Activated naive CD8-positive, alpha-beta T cell treated with anti-CD3 and anti-CD28 coated beads for 36 hours (primary cell): Measurements from ENCODE around the gene ZNF786. TPM values are rescaled to one million over a fixed set of nuclear protein-coding genes. Genes with fewer than 3 reads are reported as not detected.
A peak's percentile ranks its signal among the peaks of the same experiment; 100 is the strongest.
"Not testable (repeated sequence)": the region's sequence is repeated elsewhere in the genome, so short reads cannot be mapped to it uniquely, and the experiment has no call there.

Experiments used
- DNase-seq: peaks from one replicate; pipeline ENCODE4 v3.0.0; 2021
- H3K27ac Mint-ChIP-seq: one replicate; pipeline ENCODE4 v1.8.0; 2022; ENCODE audit warnings: mild to moderate bottlenecking, moderate library complexity, mixed read lengths
- H3K27me3 Mint-ChIP-seq: one replicate; pipeline ENCODE4 v1.8.0; 2022; ENCODE audit warnings: mild to moderate bottlenecking, mixed read lengths
- H3K36me3 Mint-ChIP-seq: one replicate; pipeline ENCODE4 v1.8.0; 2021; ENCODE audit warnings: mild to moderate bottlenecking, mixed read lengths
- H3K4me1 Mint-ChIP-seq: one replicate; pipeline ENCODE4 v1.8.0; 2021; ENCODE audit warnings: mixed read lengths
- H3K4me3 Mint-ChIP-seq: one replicate; pipeline ENCODE4 v1.8.0; 2022; ENCODE audit warnings: mild to moderate bottlenecking, moderate library complexity, mixed read lengths
- H3K9me3 Mint-ChIP-seq: one replicate; pipeline ENCODE4 v1.8.0; 2022; ENCODE audit warnings: mixed read lengths
- total RNA-seq, 2 experiments: library from RNA; stranded (reverse); gene quantifications; one replicate each; pipeline ENCODE4 v1.2.3, GENCODE V29; 2021

ZNF786 gene
- total RNA-seq, 2 experiments from 2014 or later: 4.6 to 4.9 TPM

DNA sequence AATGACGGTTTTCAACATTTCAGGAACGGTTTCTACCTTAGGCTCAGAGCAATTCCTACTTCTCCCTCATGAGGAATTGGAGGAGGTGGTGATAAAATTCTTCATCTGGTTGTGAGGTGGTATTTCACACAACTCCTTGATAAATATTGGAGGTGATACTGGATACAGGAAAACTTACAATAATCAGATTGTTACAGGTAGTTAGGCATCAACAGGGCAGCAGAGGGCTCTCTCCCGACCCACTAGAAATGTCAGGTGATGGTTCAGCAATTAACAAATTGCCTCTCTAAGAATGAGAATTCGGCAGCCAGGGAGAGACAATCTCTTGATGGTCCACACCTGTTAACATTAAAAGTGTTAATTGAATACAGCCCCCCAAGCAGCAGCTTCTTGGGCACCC lies 22.6 kb downstream of the ZNF786 start:
- no peak overlapping the region for H3K27ac Mint-ChIP-seq
- H3K36me3 Mint-ChIP-seq: peaks cover 11% of the 10 kb centered on the region
- H3K9me3 Mint-ChIP-seq: no peaks in the 10 kb centered on the region
- H3K4me3 Mint-ChIP-seq: no peak overlapping the region
- no peaks in the 10 kb centered on the region for H3K27me3 Mint-ChIP-seq
- DNase-seq: no peak
- H3K4me1 Mint-ChIP-seq: peaks cover 2% of the 10 kb centered on the region

DNA sequence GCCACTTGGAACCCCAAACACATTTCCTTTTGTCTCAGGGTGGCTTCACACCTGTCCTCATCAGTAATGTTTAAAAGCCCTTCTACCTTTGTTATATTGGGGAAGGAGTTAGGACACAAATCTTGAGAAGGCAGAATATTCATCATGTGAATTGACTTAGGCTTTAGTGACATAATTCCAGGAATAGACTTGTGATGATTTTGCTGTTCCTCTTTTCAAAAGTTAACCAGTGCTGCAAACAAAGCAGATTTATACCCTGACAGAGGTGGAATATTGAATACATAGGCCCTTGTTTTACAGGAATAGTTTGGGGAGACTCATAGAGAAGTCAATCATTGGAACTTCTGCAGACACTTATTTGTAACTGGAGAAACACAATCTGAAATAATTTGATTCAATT lies 27.0 kb downstream of the ZNF786 start:
- Mint-ChIP-seq H3K4me3 (no peak overlapping the region), H3K36me3 (peaks cover 6% of the 10 kb centered on the region), H3K27ac (no peak overlapping the region), H3K27me3 (no peaks in the 10 kb centered on the region), H3K9me3 (no peaks in the 10 kb centered on the region), H3K4me1 (peaks cover 6% of the 10 kb centered on the region)
- DNase-seq: no peak

DNA sequence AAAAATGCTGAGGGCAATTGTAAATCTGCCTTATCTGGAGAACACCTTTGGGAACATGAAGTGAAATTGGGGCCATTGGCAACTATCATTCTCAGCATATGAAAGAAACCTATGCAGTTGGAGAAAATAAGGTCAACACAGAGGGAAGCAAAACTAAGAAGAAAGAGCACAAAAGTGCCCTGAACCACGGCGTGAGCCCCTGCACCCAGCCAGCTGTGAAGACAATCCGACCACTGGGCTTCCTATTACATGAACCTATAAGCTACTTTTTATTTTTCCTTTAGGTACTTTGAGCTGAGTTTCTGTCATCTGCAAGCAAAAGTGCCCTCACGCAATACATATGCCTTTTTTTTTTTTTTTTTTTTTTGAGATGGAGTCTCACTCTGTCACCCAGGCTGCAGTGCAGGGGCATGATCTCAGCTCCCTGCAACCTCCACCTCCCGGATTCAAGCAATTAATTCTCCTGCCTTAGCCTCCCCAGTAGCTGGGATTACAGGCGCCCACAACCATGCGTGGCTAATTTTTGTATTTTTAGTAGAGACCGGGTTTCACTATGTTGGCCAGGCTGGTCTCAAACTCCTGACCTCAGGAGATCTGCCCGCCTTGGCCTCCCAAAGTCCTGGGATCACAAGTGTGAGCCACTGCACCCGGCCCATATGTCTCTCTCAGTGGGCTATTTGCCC lies 28.2 kb downstream of the ZNF786 start:
- H3K4me1 Mint-ChIP-seq, H3K4me3 Mint-ChIP-seq, H3K27ac Mint-ChIP-seq, H3K36me3 Mint-ChIP-seq, DNase-seq, H3K27me3 Mint-ChIP-seq, H3K9me3 Mint-ChIP-seq: not testable (repeated sequence)

DNA sequence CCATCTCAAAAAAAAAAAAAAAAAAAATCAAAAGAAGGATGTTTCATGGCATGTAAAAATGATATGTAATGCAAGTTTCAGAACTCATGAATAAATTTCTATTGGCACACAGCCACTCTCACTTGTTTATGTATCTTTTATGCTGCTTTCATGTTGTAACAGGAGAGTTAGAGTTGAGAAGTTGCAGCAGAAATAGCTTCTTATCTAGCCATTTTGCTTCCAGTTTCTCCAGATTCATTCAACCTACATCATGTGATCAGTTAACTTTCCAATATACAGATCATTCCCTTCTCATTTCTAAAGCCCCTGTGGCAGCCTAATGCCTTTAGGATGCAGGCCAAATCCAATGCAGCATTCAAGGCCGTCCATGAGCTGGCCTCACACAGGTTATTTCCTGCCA lies 30.4 kb downstream of the ZNF786 start:
- H3K27me3 Mint-ChIP-seq: no peaks in the 10 kb centered on the region
- no peaks in the 10 kb centered on the region for H3K9me3 Mint-ChIP-seq
- no peak for DNase-seq
- no peaks in the 10 kb centered on the region for H3K36me3 Mint-ChIP-seq
- peaks cover 4% of the 10 kb centered on the region for H3K4me1 Mint-ChIP-seq
- H3K27ac Mint-ChIP-seq: no peak overlapping the region
- no peak overlapping the region for H3K4me3 Mint-ChIP-seq

DNA sequence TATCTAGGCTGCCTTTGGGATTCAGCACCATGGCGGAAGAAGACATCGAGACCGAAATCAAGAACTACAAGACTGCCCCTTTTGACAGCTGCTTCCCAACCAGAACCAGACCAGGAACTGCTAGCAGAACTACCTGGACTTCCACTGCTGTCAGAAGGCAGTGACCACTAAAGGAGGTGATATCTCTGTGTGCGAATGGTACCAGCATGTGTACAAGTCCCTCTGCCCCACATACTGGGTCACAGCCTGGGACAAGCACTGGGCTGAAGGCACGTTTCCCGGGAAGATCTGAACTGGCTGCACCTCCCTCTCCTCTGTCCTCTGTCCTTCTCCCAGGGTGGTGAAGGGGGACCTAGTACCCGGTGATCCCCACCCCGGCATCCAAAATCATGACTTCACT lies 36.6 kb downstream of the ZNF786 start:
- H3K36me3 Mint-ChIP-seq: no peaks in the 10 kb centered on the region
- no peak for DNase-seq
- H3K4me1 Mint-ChIP-seq: no peaks in the 10 kb centered on the region
- no peaks in the 10 kb centered on the region for H3K9me3 Mint-ChIP-seq
- no peak overlapping the region for H3K27ac Mint-ChIP-seq
- H3K27me3 Mint-ChIP-seq: no peaks in the 10 kb centered on the region
- H3K4me3 Mint-ChIP-seq: no peak overlapping the region

DNA sequence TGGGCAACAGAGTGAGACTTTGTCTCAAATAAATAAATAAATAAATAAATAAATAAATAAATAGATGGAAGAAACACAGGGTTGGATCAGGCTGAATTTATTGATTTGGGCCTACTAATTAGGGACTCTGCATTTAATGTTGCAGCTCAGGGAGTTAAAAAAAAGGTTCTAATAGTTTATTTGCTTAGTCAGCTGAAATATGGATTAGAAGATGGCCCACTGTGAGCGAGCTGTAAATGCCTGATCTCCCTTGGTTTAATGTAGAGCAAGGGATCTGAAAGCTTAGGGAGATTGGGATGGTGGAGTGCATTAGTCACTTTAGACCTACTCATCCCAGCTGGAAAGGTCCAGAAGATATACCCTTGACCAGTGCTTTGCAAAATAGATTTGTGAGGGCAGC lies 37.1 kb downstream of the ZNF786 start:
- Mint-ChIP-seq H3K27me3 (no peaks in the 10 kb centered on the region), H3K36me3 (no peaks in the 10 kb centered on the region), H3K4me1 (no peaks in the 10 kb centered on the region), H3K27ac (no peak overlapping the region), H3K4me3 (no peak overlapping the region), H3K9me3 (no peaks in the 10 kb centered on the region)
- DNase-seq: no peak

DNA sequence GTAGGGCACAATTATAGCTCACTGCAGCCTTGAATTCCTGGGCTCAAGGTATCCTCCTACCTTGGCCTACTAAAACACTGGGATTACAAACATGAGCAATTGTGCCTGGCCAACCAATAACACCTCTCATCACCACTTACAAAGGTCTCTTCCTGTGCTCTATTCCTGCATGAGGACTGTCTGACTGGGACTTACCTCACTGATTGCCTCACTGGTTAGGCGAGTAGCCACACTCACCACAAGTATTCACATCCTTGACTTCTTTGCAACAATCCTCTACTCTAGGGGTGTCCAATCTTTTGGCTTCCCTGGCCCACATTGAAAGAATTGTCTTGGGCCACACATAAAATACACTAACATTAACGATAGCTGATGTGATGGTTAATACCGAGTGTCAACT lies 39.6 kb downstream of the ZNF786 start:
- Mint-ChIP-seq H3K36me3 (no peaks in the 10 kb centered on the region), H3K27ac (no peak overlapping the region), H3K4me1 (no peaks in the 10 kb centered on the region), H3K4me3 (no peak overlapping the region), H3K27me3 (no peaks in the 10 kb centered on the region), H3K9me3 (no peaks in the 10 kb centered on the region)
- no peak for DNase-seq

DNA sequence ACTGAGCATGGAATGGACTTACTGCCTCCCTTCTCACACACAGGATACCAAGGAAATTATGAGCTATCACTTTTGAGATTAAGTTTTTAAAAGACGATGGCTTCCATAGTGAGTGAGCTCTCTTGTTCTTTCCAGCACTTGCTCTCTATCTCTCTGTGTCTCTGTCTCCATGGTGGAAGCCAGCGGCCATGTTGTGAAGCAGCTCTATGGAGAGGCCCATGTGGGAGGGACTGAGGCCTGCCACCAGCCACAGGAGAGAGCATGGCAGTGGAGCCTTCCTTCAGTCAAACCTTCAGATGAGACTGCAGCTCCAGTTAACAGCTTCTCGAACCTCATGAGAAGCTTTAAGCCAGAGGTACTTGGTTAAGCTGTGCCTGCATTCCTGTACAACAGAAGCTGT lies 41.7 kb downstream of the ZNF786 start:
- no peaks in the 10 kb centered on the region for H3K36me3 Mint-ChIP-seq
- no peaks in the 10 kb centered on the region for H3K4me1 Mint-ChIP-seq
- no peak overlapping the region for H3K27ac Mint-ChIP-seq
- DNase-seq: no peak
- H3K27me3 Mint-ChIP-seq: no peaks in the 10 kb centered on the region
- H3K9me3 Mint-ChIP-seq: no peaks in the 10 kb centered on the region
- no peak overlapping the region for H3K4me3 Mint-ChIP-seq

DNA sequence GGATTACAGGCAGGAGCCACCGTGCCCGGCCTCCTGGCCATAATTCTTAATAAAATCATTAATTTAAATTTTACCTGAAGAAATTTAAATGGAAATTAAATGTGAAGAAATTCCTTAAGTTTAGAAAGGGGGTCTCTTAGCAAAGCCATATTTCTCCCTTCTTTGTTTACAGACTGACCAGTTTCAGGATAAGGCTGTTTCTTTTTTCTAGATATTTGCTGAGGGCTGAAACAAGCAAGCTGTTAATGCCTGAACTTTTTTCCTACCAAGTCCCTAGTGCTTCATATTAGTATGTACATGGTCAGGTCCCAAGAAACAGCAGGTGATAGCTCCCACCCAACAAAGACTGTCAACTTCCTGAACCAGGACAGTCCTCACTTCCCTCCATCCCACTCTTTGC lies 44.1 kb downstream of the ZNF786 start:
- Mint-ChIP-seq H3K27me3 (no peaks in the 10 kb centered on the region), H3K27ac (no peak overlapping the region), H3K36me3 (no peaks in the 10 kb centered on the region), H3K4me3 (no peak overlapping the region), H3K4me1 (no peaks in the 10 kb centered on the region), H3K9me3 (no peaks in the 10 kb centered on the region)
- DNase-seq: no peak

DNA sequence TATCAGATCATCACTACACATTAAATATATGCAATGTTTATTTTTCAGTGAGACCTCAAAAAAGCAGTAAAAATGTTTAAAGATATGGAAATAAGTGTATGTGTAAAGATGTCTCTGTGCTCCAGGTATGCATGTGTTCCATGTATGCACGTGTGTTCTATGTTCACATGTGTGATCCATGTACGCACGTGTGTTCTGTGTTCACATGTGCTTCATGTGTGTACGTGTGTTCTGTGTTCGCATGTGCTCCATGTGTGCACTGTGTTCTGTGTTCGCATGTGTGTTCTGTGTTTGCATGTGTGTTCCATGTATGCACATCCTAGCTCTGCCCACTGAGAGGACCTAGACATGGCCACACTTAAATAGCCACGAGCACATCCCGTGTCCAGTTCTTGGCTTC lies 46.6 kb downstream of the ZNF786 start:
- H3K27ac Mint-ChIP-seq: no peak overlapping the region
- H3K4me1 Mint-ChIP-seq: no peaks in the 10 kb centered on the region
- H3K4me3 Mint-ChIP-seq: no peak overlapping the region
- no peaks in the 10 kb centered on the region for H3K9me3 Mint-ChIP-seq
- H3K27me3 Mint-ChIP-seq: no peaks in the 10 kb centered on the region
- DNase-seq: no peak
- no peaks in the 10 kb centered on the region for H3K36me3 Mint-ChIP-seq

DNA sequence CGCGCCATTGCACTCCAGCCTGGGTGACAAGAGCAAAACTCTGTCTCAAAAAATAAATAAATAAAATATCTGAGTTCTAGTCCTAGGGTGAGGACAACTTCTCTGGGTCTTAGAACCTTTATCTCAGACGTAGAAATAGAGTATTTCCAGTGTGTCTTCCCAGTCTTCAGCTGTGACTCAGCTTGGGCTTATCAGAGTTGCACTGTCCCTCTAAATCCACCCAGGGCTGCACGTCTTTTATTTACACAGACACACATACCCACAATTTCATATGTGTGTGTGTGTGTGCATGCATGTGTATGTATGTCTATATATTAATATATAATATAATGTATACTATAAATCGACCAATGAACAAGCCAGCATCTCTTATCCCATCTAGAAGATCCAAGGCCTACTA lies 49.2 kb downstream of the ZNF786 start:
- Mint-ChIP-seq H3K27ac (no peak overlapping the region), H3K9me3 (peaks cover 9% of the 10 kb centered on the region), H3K4me1 (peaks cover 7% of the 10 kb centered on the region), H3K27me3 (no peaks in the 10 kb centered on the region), H3K4me3 (no peak overlapping the region), H3K36me3 (peaks cover 12% of the 10 kb centered on the region)
- no peak for DNase-seq

DNA sequence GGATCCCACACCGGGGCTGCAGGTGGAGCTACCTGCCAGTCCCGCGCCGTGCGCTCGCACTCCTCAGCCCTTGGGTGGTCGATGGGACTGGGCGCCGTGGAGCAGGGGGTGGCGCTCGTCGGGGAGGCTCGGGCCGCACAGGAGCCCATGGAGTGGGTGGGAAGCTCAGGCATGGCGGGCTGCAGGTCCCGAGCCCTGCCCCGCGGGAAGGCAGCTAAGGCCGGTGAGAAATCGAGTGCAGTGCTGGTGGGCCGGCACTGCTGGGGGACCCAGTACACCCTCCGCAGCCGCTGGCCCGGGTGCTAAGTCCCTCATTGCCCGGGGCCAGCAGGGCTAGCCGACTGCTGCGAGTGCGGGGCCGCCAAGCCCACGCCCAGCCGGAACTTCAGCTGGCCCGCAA lies 51.9 kb downstream of the ZNF786 start:
- not testable (repeated sequence) for H3K9me3 Mint-ChIP-seq

DNA sequence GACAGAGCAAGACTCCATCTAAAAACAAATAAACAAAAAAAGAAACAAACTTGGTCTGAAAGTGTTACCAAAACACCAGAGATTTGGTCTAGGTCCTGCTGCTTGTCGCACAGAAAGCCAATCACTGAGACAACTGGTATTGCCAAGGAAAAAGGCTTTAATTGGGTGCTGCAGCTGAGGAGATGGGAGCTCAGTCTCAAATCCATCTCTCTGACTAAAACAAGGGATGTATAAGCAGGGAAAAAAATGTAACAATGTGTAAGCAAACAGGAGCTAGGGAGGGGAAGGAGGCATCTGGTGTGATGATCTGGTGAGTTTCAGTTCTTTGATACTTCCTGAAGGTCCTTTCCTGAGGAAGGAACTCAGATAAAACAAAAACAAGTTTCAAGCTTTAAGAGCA lies 53.8 kb downstream of the ZNF786 start:
- no peak overlapping the region for H3K27ac Mint-ChIP-seq
- peaks cover 7% of the 10 kb centered on the region for H3K4me1 Mint-ChIP-seq
- H3K36me3 Mint-ChIP-seq: peaks cover 12% of the 10 kb centered on the region
- no peak for DNase-seq
- H3K27me3 Mint-ChIP-seq: no peaks in the 10 kb centered on the region
- H3K9me3 Mint-ChIP-seq: peaks cover 9% of the 10 kb centered on the region
- H3K4me3 Mint-ChIP-seq: no peak overlapping the region

More for the DNA sequence above, 51.9 kb downstream of the ZNF786 start:
- DNase-seq, H3K4me1 Mint-ChIP-seq, H3K27me3 Mint-ChIP-seq, H3K4me3 Mint-ChIP-seq, H3K27ac Mint-ChIP-seq: not testable (repeated sequence)
- peaks cover 12% of the 10 kb centered on the region for H3K36me3 Mint-ChIP-seq

DNA sequence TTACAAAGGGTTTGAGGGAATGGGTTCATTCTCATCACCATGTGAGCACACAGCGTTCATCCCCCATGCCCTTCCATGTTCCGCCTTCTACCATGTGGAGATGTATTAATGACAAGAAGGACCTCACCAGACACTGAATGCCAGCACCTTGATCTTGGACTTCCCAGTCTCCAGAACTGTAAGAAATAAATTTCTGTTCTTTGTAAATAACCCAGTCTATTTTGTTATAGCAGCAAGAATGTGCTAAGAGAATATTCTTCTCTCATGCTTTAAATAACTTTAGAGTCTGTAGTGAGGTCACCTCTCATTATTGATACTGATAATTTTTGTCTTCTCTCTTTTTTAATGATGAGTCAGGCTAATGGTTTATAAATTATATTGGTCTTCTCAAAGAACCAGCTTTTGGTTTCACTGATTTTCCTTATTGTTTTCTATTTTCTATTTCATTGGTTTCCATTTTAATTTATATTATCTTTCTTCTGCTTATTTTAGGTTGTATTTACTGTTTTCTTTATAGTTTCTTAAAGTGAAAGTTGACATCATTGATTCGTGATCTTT lies 59.1 kb downstream of the ZNF786 start:
- Mint-ChIP-seq H3K4me3 (no peak overlapping the region), H3K4me1 (peaks cover 15% of the 10 kb centered on the region)

DNA sequence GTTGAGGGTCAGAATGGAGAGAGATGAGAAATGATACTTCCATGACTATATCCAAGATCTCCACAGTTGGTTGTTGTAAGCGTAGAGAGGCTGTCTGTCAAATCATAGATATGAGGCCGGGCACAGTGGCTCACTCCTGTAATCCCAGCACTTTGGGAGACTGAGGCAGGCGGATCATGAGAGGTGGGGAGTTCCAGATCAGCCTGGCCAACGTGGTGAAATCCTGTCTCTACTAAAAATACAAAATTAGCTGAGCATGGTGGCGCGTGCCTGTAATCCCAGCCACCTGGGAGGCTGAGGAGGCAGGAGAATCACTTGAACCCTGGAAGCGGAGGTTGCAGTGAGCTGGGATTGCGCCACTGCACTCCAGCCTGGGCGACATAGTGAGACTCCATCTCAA lies 60.1 kb downstream of the ZNF786 start:
- Mint-ChIP-seq H3K4me1 (peaks cover 25% of the 10 kb centered on the region), H3K36me3 (peaks cover 21% of the 10 kb centered on the region)
- H3K4me3 Mint-ChIP-seq, H3K27me3 Mint-ChIP-seq, H3K27ac Mint-ChIP-seq, H3K9me3 Mint-ChIP-seq, DNase-seq: not testable (repeated sequence)

More for the DNA sequence above, 59.1 kb downstream of the ZNF786 start:
- Mint-ChIP-seq H3K9me3 (no peaks in the 10 kb centered on the region), H3K36me3 (peaks cover 11% of the 10 kb centered on the region), H3K27me3 (no peaks in the 10 kb centered on the region), H3K27ac (no peak overlapping the region)
- no peak for DNase-seq

DNA sequence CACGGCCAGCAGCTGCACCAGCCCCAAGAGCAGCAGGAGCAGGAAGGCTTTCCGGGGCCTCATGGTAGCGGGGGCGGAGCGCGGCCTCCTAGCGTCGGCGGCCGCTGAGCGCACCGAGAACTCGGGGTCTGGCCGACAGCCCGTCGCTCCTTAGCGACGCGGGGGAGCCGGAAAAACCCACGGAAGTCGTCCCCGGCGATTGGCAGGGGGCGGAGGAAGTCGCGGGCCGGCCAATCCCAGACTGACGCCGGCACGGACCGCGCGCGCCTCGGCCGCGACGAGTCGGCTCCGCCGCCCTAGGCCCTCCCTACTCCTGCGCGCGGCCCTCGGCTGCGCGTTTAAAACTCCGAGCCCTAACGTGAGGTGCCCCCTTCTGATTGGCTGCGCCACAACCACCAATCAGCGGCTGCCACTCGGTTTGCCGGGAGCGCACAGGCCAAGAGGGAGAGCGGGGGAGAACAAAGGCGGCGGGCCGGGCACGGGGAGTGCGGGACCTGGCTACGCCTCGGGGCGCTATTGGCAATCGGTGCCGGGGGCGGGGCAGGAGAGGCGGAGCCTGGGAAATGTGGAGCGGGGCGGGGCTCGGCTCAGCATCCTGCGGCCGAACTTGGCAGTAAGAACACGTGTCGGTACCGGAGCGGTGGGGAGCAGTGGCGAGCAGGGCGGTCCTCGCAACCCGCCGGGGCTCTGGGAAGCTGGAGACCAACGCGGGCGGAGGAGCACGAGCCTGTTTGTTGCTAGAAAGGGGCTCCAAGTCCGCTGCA lies 62.0 kb downstream of the ZNF786 start, which contains the start of gene PDIA4:
PDIA4 (minus strand) TSS at position 160 of the 764 bp plus-strand sequence; CDS start at position 63, 97 bp downstream.
- Mint-ChIP-seq H3K27me3 (no peaks in the 10 kb centered on the region), H3K4me1 (peaks cover 33% of the 10 kb centered on the region), H3K36me3 (peaks cover 30% of the 10 kb centered on the region), H3K4me3 (peak within 1 kb of the TSS; percentile 98), H3K27ac (peak within 1 kb of the TSS; percentile 92), H3K9me3 (no peaks in the 10 kb centered on the region)
- peak; percentile 100 for DNase-seq
